Activated naive CD8-positive, alpha-beta T cell treated with anti-CD3 and anti-CD28 coated beads, Interleukin-2, amount 50 U/mL, for 24 hours (primary cell): ENCODE data around the gene COPZ1.

ENCODE experiments used
- ATAC-seq: fragments of 150-1000 bp; cut with Tn5 transposase; one replicate; pipeline ENCODE4 v1.10.0; 2021
- DNase-seq: peaks from one replicate; pipeline ENCODE4 v3.0.0; 2021
- H3K27ac Mint-ChIP-seq: one replicate; pipeline ENCODE4 v1.8.0; 2021; ENCODE audit warnings: mild to moderate bottlenecking, mixed read lengths
- H3K27me3 Mint-ChIP-seq: one replicate; pipeline ENCODE4 v1.8.0; 2021; ENCODE audit warnings: mixed read lengths
- H3K36me3 Mint-ChIP-seq: one replicate; pipeline ENCODE4 v1.8.0; 2021; ENCODE audit warnings: low read depth, mixed read lengths
- H3K4me1 Mint-ChIP-seq: one replicate; pipeline ENCODE4 v1.8.0; 2021; ENCODE audit warnings: mixed read lengths
- H3K4me3 Mint-ChIP-seq: one replicate; pipeline ENCODE4 v1.8.0; 2021; ENCODE audit warnings: mild to moderate bottlenecking, moderate library complexity, mixed read lengths
- H3K9me3 Mint-ChIP-seq: one replicate; pipeline ENCODE4 v1.8.0; 2021; ENCODE audit warnings: mixed read lengths

COPZ1 gene

DNA sequence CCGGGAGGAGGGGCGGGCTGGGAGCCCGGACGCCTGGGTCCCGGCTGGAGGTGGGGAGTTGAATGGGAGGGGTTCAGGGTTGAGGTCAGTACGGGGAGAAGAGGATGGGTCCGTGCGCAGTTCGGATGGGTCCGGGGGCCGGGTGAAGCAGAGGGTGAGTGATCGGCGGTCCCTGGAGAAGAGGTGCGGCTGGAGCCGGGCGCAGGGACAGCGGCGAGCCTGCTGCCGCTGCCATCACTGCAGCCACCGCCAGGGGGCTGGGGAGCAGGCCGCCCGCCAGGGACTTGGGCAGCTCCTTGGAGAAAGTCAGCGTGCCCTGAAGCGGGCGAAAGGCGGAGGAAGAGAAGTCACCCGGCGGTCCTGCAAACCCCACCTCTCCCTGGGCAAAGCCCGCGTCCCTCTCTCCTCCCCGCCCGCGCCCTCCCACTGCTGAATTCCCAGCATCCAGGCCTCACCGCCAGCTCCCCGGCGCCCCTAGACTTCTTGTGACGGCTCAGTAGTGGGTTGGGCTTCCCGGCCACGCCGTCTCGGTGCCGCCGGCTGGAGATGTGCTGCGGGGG lies 45.3 kb downstream of the COPZ1 start:
- Mint-ChIP-seq H3K36me3 (no peaks in the 10 kb centered on the region), H3K4me3 (no peak overlapping the region), H3K9me3 (no peaks in the 10 kb centered on the region), H3K27me3 (no peaks in the 10 kb centered on the region), H3K4me1 (peaks cover 37% of the 10 kb centered on the region), H3K27ac (no peak overlapping the region)
- ATAC-seq (no peak), DNase-seq (no peak)

DNA sequence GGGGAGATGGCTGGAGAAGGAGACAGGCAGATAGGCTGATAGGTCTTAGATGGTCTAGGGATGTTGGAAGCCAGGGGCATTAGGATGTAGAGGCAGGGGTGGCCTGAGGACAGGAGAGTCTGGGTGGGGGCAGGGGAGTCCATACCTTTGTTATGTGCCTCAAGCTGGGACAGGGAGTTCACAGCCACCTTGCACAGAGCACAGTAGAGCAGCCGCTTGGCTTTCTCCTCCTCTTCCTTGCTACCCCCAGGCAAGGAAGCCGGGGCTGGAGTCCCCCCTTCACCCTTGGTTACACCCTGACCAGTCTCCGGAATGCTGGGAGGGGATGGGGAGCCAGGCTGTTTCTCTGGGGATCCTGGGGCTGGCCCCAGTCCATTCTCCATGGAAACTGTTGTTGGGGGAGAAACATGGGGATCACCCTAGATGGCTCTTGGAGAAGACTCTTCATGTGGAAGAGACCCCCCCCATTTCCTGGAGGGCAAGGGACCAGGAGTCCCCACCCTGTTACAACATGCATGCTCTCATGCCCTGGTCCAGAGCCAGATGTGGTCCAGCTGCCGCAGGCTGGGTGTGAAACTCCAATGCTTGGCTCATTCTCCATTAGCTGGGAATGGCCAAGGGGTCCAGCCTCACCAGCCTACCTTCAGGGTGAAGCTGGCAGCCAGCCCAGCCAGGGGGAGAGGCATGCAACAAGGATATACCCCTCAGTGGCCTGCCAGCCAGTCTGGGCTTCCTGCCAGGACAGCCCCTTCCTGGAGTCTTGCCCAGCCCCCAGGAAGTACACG lies 46.6 kb downstream of the COPZ1 start:
- DNase-seq, result no peak
- Mint-ChIP-seq H3K4me3 (no peak overlapping the region), H3K36me3 (no peaks in the 10 kb centered on the region), H3K4me1 (peaks cover 37% of the 10 kb centered on the region), H3K27me3 (no peaks in the 10 kb centered on the region), H3K9me3 (no peaks in the 10 kb centered on the region), H3K27ac (peak overlapping the region; percentile 20)
- ATAC-seq, result no peak

DNA sequence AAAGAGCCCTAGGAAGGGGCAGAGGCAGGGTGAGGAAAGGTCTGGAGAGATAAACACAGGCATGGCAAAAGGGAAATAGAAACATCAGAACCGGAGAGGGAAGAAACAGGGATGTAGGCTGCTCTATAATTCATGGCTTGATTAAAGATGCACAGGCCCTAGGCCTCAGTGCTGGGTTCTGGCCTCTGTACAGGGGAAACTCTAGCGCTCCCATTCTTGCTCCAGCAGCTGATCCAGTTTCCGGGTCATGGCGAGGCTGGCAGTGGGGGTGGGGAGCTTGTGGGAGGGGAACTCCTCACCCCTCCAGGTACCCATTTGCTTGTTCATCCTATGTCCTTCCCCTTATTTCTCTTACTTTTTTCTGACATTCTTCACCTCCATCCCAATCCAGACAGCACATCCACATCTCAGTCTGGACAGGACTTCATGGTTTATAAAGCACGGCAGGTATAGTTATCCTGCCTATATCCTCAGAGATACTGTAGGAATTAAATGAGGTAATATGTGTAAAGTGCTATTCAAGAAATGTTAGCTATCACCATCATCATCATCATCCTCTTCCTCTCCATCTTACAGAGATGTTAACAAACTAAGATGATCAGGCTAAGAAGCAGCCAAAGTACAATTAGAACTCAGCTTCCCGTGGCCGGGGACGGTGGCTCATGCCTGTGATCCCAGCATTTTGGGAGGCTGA lies 47.3 kb downstream of the COPZ1 start:
- Mint-ChIP-seq H3K4me3 (no peak overlapping the region), H3K27me3 (no peaks in the 10 kb centered on the region), H3K4me1 (peaks cover 37% of the 10 kb centered on the region), H3K27ac (peak overlapping the region; percentile 20), H3K36me3 (no peaks in the 10 kb centered on the region), H3K9me3 (no peaks in the 10 kb centered on the region)
- ATAC-seq, result no peak
- DNase-seq, result no peak

DNA sequence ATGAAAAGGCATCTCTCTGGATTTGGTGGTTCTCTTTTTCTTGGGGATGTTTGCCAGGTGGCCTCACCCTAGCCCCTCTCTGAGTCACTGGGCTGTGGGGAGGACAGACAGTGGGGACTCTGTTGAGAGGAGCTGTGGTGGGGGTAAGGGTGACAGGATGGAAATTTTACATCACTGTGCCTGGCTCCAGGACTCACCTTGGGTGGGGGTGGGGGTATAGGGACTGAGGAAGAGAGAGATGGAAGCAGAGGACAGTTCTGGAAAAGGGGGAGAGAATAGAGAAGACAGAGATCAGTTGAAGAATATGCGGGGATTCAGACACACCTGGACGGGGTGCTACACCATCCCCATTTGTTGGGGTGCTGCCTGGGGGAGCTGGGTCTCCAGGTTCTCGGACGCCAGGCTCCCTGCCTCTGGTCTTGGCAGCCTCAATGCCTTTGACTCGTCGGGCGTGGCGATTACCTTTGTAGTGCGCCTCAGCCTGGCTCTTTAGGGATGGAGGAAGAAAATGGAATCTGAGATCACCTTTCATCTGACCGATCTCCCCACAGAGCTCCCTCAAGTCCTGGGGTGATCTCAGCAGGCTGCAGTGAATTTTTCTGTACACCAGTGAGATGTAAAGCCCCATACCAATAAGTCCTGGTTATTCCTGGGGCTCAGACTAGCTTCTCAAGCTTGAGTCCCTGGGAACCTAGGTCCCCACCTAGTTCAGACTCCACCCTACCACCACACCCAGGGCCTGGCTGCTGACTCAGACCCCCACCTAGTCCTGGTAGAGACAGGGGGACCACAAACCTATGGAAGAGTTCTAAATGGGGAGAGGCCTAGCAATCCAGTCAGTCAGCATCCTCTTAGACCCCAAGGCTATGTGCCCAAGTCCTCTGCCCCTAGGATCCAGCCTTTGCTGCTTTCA lies 49.0 kb downstream of the COPZ1 start:
- H3K4me3 Mint-ChIP-seq, result no peak overlapping the region
- H3K36me3 Mint-ChIP-seq, result no peaks in the 10 kb centered on the region
- peaks cover 2% of the 10 kb centered on the region for H3K27me3 Mint-ChIP-seq
- peak; percentile 82 for ATAC-seq
- H3K9me3 Mint-ChIP-seq, result no peaks in the 10 kb centered on the region
- peaks cover 27% of the 10 kb centered on the region for H3K4me1 Mint-ChIP-seq
- peak overlapping the region; percentile 64 for H3K27ac Mint-ChIP-seq
- no peak for DNase-seq

DNA sequence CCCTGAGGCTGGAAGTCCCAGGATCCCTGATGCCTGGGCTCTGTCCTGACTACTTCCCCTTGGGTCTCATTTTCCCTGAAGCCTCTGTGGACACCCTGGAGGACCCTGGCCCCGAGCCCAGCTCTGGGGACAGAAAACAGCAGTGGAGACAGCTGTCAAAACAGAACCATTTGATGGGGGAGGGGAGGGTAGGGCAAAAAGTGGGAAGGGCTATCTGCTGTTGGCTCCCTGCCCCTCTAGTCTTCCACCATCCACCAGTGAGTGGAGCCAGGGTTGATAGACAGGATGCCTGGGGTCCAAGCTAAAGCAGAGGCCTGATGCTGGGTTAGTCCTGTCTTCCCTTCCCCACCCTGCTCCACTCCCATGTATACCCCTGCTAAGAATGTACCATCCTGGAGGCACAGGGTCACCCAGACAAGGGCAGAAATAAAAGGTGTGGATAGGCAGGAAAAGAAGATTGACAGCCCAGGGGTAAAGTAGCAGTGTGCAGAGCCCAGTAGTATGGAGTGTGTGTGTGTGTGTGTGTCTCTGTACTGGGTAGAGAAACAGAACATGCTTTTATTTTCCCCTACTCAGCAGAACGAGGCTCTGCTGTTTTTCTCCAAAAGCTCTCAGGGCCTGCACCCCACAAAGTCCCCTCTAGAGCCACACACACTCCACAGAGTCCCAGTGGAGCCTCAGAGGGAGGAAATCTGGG lies 49.8 kb downstream of the COPZ1 start:
- Mint-ChIP-seq H3K9me3 (no peaks in the 10 kb centered on the region), H3K27ac (no peak overlapping the region), H3K27me3 (peaks cover 2% of the 10 kb centered on the region), H3K36me3 (no peaks in the 10 kb centered on the region), H3K4me1 (peaks cover 28% of the 10 kb centered on the region), H3K4me3 (no peak overlapping the region)
- ATAC-seq, result no peak
- DNase-seq, result no peak

DNA sequence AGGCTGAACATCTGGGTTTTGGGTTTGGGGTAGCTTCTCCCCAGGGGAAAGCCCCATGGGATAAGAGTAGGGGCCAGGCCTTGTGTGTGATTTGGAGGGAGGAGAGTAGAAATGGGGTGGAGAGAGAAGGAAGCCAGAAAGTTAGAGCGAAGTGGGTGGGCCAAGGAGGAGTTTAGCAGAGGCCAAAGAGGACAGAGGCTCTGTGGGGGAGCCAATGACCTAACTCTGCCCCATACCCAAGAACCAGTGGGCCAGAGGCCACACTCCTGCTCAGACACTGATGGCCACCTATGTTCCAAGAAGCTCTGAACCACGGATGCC lies 50.3 kb downstream of the COPZ1 start:
- H3K4me3 Mint-ChIP-seq, result no peak overlapping the region
- H3K4me1 Mint-ChIP-seq, result peaks cover 30% of the 10 kb centered on the region
- H3K27me3 Mint-ChIP-seq, result peaks cover 2% of the 10 kb centered on the region
- no peaks in the 10 kb centered on the region for H3K9me3 Mint-ChIP-seq
- no peak for DNase-seq
- no peak overlapping the region for H3K27ac Mint-ChIP-seq
- H3K36me3 Mint-ChIP-seq, result no peaks in the 10 kb centered on the region
- ATAC-seq, result no peak

DNA sequence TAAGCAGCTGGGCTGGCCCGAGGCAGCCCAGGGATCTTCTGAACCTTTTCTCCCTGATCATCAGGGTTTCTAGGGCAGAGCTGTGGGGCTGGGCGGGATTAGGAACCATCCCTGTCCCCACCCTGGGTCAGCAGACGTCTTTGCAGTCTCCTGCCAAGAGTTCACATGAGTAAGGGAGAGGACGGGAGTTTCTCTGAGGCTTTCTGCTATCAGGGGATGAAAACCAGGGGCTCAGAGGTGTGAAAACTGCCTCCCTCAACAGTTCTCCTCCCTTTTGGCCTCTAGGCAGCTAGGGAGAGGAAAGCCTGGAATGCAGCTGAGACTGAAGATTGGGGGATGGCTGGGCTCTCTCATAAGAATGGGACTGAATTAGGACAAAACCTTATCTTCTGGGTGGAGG lies 51.7 kb downstream of the COPZ1 start:
- H3K27ac Mint-ChIP-seq, result no peak overlapping the region
- peaks cover 30% of the 10 kb centered on the region for H3K4me1 Mint-ChIP-seq
- H3K27me3 Mint-ChIP-seq, result peaks cover 2% of the 10 kb centered on the region
- H3K4me3 Mint-ChIP-seq, result no peak overlapping the region
- no peaks in the 10 kb centered on the region for H3K9me3 Mint-ChIP-seq
- no peak for ATAC-seq
- no peak for DNase-seq
- H3K36me3 Mint-ChIP-seq, result no peaks in the 10 kb centered on the region

DNA sequence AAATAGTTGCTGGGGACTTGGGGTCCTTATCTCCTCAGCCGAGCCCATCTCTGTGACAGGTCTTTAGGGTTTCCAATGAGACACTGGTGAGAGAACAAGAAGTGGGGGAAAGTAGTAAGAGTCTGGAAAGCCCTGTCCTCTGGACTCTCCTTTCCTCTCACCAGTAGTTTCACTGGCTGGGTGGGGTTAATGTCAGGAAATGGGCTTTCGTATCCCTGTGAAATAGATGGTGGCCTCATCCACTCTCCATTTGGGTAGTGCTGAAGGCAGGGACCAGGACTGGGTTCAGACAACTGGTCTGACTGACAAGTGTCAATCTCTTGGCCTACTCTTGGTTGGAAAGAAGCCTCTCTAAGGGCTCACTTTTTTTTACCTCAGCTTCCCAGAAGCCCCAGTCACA lies 52.1 kb downstream of the COPZ1 start:
- DNase-seq (no peak), ATAC-seq (no peak)
- Mint-ChIP-seq H3K9me3 (no peaks in the 10 kb centered on the region), H3K36me3 (no peaks in the 10 kb centered on the region), H3K4me3 (no peak overlapping the region), H3K27me3 (peaks cover 2% of the 10 kb centered on the region), H3K27ac (no peak overlapping the region), H3K4me1 (peaks cover 27% of the 10 kb centered on the region)

DNA sequence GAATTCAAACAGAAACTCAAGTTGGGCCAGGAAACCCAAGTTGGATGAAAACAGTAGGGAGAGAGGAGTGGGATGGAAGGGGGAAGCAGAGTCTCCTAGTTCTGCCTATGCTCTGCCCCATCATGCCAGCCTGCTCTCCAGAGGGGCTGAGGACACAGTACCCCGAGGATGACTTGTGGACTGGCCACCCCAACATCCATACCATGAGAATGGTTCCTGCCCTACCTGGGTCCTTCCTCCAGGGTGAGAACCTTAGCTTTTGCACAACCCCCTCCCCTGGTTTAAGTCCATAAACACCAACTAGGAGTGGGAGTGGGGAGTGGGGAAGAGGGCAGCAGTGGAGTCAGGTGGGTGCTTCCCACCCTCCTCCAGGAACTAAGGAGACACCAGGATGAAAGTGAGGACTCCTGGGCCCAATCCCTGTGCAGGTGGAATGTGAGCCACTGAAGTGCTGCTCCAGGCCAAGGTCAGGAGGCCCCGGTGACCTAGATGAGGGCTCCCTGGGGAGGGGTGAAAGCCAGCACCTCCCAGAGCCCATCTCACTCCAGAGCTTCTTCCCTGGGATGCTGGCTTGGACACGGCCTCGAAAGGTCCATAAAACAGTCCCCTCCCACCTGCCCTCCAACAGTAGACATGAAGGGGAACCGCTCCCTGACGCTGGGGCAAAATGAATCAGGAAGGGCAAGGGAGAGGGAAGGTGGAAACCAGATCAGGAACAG lies 53.0 kb downstream of the COPZ1 start:
- ATAC-seq (no peak), DNase-seq (no peak)
- Mint-ChIP-seq H3K9me3 (no peaks in the 10 kb centered on the region), H3K27ac (no peak overlapping the region), H3K27me3 (peaks cover 2% of the 10 kb centered on the region), H3K4me1 (peaks cover 23% of the 10 kb centered on the region), H3K36me3 (no peaks in the 10 kb centered on the region), H3K4me3 (peak overlapping the region; percentile 24)

DNA sequence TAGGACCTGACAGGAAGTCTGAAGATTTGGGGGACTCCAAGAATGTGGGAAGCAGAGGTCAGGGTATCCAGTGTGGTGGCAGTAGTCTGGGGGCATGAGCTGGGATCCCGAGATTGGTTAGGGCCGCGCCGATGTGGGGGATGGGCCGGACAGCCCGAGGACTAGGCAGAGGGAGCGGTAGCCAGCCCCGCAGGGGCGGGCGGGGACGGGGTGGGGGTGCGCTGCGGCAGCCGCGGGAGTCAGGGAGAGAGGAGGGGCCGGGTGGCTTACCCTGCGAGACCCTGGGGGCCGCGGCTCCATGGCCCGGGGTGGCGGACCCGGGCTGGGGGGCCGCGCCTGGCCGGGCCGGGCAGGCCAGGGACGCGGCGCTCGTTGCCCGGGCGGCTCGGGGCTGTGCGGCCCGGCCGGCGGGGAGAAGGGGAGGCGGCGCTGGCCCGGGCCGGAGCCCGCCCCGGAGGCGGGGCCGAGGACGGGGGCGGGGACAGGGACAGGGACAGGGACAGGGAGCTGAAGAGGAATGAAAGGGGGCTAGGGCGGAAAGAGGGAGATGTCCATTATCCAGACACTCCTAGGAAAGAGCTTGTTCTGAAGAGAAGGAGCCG lies 54.0 kb downstream of the COPZ1 start:
- Mint-ChIP-seq H3K4me3 (peak overlapping the region; percentile 24), H3K27ac (no peak overlapping the region), H3K27me3 (peaks cover 2% of the 10 kb centered on the region), H3K4me1 (peaks cover 22% of the 10 kb centered on the region), H3K9me3 (no peaks in the 10 kb centered on the region), H3K36me3 (no peaks in the 10 kb centered on the region)
- DNase-seq, result no peak
- ATAC-seq, result no peak

DNA sequence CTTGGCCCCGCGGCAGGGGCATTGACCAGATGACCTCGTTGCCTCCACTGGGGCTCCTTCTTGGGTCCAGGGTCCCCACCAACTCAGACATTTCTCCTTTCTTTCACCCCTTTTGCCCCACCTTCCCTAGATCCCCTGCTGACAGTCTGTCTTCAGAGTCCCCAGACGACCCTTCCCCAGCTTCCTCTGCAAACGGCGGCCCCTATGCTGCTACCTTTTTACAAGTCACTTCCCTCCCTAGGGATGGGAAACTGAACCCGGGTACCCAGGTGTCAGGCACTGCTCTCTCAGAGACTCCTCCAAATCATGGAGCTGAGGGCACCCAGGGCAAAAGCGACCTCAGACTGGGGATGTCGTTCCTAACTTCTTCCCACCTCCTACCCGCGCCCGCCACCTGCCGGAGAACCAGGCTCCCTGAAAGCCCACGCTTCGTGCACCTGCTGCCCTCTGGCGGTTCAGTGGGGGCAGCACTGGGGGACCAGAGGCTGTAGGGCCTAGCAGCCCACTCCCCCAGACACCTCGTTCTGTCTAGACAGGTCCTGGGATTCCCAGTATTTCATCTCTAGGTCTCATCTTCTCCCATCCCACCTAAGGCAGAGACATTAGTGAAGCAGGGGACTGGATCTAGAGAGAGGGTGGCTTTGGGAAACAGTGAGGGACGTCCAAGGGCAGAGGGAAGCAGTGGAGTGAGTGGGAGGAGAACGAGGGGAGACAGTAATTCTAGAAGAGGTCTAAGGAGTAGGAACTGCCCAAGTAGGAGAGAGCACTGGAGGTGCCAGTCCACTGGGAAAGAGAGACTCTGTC lies 54.7 kb downstream of the COPZ1 start:
- ATAC-seq (peak; percentile 82), DNase-seq (peak; percentile 95)
- Mint-ChIP-seq H3K4me1 (peaks cover 21% of the 10 kb centered on the region), H3K36me3 (no peaks in the 10 kb centered on the region), H3K9me3 (no peaks in the 10 kb centered on the region), H3K27ac (no peak overlapping the region), H3K4me3 (peak overlapping the region; percentile 26), H3K27me3 (peaks cover 2% of the 10 kb centered on the region)

DNA sequence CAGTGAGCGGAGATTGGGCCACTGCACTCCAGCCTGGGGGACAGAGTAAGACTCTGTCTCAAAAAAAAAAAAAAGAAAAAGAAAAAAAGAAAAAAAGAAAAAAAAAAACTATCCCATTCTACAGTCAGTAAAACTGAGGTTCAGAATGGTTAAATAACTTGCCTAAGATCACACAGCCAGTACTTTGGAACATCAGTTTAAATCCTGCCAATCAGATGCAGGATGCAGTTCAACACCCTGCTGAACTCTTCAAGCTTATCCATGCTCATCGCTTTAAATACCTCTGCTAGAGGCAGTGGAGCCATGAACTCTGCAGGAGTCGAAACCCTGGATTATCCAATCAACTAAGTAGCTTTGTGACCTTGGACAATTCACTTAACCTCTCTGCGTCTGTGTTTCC lies 56.2 kb downstream of the COPZ1 start:
- no peak overlapping the region for H3K27ac Mint-ChIP-seq
- DNase-seq, result no peak
- no peak overlapping the region for H3K4me3 Mint-ChIP-seq
- ATAC-seq, result no peak
- H3K9me3 Mint-ChIP-seq, result no peaks in the 10 kb centered on the region
- peaks cover 2% of the 10 kb centered on the region for H3K27me3 Mint-ChIP-seq
- no peaks in the 10 kb centered on the region for H3K36me3 Mint-ChIP-seq
- H3K4me1 Mint-ChIP-seq, result peaks cover 25% of the 10 kb centered on the region
